Neural progenitor cell (in vitro differentiated cells): ENCODE results near the gene EVC.

Source experiments
- EZH2 ChIP-seq: fragments of 200-600 bp; sonication (generic); IDR thresholded peaks from 2 replicates; pipeline ENCODE4 v1.6.1; 2017; ENCODE audit warnings: antibody characterized with exemption, mild to moderate bottlenecking, moderate library complexity
- TF ChIP-seq, protein P1 (sequence below): fragments of 200-600 bp; sonication (generic); IDR thresholded peaks from 2 replicates; pipeline ENCODE4 v1.5.1; 2017; ENCODE audit warnings: antibody characterized with exemption, mild to moderate bottlenecking

DNA sequence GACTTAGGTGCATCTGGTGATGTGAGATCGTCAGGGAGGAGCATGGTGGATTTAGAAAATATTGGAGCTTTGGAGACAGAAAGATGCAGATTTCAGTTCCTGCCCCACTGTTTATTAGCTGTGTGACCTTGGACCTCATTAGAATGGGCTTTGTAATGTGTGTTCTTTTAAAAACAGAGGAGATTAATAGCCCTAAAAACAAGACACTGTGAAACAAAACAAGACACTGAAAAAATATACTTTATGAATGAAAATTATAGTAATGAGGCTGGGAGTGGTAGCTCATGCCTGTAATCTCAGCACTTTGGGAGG, 79.5 kb downstream of the EVC start:
- TF ChIP-seq, protein P1, sequence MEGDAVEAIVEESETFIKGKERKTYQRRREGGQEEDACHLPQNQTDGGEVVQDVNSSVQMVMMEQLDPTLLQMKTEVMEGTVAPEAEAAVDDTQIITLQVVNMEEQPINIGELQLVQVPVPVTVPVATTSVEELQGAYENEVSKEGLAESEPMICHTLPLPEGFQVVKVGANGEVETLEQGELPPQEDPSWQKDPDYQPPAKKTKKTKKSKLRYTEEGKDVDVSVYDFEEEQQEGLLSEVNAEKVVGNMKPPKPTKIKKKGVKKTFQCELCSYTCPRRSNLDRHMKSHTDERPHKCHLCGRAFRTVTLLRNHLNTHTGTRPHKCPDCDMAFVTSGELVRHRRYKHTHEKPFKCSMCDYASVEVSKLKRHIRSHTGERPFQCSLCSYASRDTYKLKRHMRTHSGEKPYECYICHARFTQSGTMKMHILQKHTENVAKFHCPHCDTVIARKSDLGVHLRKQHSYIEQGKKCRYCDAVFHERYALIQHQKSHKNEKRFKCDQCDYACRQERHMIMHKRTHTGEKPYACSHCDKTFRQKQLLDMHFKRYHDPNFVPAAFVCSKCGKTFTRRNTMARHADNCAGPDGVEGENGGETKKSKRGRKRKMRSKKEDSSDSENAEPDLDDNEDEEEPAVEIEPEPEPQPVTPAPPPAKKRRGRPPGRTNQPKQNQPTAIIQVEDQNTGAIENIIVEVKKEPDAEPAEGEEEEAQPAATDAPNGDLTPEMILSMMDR, result no peak
- no peak for TF ChIP-seq EZH2
